HG03558 (cell line): ENCODE results near the gene CROCC.
"Not testable (repeated sequence)": the region's sequence is repeated elsewhere in the genome, so short reads cannot be mapped to it uniquely, and the experiment has no call there.

ENCODE experiments used
- ATAC-seq: cut with Tn5 transposase; IDR thresholded peaks from one replicate; pipeline ENCODE4 v1.9.1; 2021; ENCODE audit warnings: moderate number of reproducible peaks; ENCODE audit not compliant: unreplicated experiment; ENCODE audit errors: extremely low read depth

Gene CROCC

DNA sequence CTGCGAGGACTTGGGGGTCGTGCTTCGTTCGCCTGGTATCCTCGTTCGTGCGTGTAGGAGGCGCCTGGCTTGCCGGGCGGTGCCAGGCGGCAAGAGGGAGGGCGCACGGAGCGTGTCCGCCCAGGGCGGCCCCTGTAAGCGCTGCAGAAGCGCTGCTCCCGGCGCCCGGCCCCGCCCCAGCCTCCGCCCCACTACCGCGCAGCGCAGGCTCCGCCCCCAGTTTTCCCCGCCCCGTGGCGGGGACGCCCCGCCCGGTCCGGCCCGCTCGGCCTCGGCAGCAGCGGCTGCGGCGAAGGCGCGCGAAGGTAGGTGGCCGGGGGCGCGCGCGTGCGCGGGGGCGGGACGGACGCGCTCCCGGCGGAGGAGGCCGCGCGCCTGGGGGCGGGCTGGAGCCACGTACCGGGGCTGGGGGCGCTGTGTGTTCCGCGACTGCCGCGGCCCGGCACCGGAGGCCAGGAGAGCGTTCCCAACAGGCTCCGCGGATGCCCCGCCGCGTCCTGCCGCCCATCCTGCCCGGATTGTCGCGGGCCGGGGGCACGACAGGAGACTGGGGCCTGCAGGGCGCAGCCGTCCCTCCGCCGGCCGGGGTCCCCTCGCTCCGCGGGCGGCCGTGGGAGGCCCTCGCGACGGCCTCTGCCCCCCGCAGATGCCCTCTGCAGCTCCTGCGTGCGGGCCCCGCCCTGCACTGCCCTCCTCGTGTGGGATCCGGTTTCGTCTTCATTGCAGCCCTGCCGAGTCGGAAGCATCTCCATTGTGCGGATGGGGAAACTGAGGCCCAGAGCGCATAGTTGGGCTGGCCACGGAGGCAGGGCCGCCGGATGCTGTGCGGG, 7.7 kb upstream of the CROCC start:
- no peak for ATAC-seq

DNA sequence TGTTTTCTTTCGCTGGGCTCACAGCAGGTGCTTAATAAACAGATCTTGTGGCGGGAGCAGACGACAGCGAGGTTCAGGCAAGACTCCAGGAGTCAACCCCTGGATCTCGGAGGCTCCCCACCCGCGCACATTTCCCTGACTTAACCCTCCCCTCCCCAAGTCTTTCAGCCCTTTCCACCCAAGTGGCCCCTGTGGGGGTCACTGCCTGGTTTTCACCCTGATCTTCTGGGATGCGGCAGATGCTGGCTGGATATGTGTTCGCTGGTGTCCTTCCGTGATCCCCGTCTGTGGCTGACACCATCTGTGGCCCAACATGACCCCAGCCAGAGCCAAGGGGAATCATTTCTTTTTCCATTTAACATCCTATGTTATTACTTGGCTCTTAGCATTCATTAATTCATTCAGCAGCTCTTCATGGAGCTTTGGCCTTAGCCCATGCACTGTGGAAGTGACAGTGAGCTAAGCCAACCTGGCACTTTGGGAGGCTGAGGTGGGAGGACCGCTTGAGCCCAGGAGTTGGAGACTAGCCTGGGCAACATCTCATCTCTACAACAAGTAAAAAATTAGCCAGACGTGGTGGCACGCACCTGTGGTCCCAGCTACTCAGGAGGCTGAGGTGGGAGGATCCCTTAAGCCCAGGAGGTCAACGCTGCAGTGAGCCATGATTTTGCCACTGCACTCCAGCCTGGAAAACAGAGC, 6.7 kb upstream of the CROCC start:
- ATAC-seq = not testable (repeated sequence)

DNA sequence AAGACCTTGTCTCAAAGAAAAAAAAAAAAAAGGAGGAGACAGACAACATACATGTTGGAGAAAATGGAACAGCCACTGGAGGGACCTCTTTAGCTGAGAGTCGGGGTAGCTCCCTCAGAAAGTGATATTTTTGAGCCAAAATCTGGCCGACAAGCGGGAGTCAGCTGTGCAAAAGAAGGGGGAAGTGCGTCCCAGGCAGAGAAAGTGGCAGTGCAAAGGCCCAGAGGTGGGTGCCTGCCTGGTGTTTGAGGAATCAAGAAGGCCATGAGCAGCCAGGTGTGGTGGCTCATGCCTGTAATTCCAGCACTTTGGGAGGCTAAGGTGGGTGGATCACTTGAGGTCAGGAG, 6.1 kb upstream of the CROCC start:
- no peak for ATAC-seq

DNA sequence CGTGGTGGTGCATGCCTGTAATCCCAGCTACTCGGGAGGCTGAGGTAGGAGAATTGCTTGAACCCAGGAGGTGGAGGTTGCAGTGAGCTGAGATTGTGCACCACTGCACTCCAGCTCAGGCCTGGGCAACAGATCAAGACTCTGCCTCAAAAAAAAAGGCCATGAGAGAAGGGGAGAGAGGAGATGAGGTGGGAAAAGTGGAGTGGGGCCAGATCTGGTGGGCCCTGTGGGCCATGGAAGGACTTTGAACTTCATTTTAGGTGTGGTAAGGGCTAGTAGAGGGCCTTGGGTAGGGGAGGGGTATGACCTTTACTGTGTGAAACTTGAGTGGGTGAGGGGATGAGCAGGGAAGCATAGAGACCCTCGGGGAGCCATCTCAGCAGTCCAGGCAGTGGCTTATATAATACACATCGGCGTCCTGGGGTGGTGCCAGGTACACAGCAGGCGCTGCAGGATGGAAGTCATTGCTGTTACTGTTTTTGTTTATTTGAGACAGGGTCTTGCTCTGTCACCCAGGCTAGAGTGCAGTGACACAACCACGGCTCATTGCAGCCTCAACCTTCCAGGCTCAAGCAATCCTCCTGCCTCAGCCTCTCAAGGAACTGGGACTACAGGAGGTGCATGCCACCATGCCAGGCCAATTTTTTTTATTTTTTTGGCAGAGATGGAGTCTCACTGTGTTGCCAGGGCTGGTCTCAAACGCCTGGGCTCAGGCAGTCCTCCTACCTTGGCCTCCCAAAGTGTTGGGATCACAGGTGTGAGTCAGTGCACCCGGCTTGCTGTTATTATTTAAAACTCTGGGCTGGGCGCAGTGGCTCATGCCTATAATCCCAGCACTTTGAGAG, 5.5 kb upstream of the CROCC start:
- ATAC-seq = not testable (repeated sequence)

DNA sequence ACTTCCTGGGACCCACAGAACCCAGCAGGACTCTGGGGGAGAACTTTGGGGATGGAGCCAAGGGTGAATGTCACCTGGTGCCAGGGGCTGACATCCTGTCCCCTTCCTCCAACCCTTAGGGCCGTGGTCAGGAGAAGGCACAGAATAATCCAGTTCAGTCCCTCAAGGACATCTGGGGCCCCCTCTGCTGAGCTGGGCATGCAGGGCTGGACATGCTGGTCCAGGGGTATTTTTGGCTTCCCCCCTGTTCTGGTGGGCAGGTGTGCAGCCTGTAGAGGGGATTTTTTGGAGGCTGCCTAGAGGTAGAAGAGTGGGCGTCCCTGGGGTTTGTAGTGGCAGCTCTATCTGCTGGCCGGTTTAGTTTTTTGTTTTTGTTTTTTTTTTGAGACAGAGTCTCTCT, 3.4 kb upstream of the CROCC start:
- ATAC-seq = no peak

DNA sequence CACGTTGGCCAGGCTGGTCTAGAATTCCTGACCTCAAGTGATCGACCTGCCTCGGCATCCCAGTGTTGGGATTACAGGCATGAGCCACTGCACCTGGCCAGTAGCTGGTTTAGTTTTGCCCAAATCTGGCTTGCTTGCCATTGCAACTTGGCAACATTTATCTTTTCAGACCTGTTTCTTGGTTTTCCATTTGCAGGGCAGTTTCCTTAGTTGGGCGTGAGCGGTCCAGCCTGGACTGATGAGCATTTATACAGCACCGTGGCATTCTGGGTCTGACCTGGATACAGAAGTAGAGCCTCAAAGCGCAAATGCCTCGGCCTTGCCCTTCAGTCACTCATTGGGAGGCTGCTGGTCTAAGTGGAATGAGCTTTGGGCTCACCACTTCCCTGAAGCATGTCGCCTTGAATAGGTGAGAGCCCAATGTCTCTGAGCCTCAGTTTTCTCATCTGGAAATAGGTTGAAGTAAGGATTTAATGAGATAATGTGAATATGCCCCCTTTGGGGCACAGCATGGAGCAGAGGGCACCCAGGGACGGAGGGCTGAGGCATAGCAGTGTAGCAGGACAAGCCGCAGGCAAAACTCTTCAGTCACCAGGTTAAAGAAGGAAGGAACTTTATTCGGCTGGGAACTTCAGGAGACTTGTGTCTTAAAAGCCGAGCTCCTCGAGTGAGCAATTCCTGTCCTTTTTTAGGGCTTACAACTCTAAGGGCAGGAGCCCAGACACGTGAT, 2.6 kb upstream of the CROCC start:
- not testable (repeated sequence) for ATAC-seq

DNA sequence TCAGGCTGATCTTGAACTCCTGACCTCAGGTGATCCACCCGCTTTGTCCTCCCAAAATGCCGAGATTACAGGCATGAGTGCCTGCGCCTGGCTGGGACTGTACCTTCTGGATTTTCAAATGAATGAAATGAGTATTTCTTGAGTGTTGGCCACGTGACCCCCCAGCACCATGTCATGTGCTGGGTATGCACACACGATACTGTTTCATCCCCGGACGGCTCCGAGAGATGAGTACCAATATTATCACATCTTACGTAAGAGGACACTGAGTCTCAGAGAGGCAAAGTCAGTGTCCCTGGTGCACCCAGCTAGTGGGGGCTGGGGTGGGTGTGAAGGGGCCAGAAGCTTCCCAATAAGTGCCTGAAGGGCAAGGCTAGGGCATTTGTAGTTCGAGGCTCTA, 780 bp upstream of the CROCC start:
- ATAC-seq = no peak

DNA sequence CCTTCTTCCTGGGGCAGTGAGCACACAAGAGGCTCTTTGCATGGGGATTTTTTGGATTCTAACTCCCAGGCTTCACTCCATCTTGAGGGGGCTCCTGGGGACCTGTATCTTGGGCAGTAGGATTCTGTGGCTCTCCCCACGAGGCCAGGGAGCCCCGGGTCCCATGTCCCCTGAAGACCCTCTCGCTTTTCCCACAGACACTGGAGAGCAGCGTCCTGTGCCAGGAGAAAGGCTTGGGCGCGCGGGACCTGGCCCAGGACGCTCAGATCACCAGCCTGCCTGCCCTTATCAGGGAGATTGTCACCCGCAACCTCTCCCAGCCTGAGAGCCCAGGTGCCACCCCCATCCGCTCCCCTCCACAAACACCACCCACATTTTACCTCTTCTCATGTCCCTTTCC, 735 bp downstream of the CROCC start:
- no peak for ATAC-seq

DNA sequence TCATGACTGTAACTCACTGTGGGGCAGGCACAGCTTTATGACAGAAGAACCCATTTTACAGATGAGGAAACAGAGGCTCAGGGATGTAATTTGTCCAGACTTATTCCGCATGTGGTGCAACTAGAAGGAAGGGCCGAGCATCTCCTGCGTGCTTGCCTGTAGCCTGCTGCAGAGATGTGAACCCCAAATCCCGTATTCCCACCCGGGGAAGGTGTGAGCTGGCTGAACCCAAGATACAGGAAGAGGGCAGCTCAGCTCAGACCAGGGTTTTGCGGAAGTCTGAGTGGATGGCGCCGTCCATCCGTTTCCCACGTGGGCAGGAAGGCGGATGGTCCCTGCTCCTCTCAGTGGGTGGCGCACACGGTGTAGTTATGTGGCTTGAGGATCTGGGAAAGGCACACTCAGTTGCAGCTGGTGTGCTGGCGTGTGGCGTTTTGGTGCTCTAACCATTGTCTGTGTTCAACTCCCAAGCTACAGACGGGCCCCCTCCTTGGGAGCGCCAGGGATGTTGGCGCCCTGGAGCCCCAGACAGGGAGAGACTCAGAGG, 1.2 kb downstream of the CROCC start:
- ATAC-seq = no peak

DNA sequence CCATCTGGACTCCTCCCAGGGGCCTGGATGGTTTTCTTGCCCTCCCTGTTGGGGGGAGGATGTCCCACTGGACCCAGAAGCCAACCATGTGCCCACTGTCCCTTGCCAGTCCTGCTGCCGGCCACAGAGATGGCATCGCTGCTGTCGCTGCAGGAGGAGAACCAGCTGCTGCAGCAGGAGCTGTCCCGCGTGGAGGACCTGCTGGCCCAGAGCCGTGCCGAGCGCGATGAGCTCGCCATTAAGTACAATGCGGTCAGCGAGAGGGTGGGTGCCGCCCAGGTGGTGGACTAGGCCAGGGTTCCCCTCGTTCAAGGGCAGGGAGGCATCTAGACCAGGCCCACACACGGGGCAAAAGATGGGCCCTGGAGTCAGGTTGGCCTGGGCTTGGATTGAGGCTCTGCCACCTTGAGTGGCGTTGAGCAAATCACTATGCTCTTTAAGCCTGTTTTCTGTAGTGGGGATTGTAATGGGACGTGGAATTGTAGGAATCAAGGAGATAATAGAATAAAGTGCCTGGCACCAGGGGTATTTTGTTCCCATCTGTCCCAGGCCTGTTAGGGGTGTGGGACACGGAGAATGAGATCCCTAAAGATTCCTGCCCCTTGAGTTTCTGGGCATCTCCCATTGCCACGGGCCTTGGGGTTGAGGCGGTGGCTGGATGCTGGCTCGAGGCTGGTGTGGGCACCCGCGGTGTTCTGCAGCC, 2.6 kb downstream of the CROCC start:
- ATAC-seq = no peak

DNA sequence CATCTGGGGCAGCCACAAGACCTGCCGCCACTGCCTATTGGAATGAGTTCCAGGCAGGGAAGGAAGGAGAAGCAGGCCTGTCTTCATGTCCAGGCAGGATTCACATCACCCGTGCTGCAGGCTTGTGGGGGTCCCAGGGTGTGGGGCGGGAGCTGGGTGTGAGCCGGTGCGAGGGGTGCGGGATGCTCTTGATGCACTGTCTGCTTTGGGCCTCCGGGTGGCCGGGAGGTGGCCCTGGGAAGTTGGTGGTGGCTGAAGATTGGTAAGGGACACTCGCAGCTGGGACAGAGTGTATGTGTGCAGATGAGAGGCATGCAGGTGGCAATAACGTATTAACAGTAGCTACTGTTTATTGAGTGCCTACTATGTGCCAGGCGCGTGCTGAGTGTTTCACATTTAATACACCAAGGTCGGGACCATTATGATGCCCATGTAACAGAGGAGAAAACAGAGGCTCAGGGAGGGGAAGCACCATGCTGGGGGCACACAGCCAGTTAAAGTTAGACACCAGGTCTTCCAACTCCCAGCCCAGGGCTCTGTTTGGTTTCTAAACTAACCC, 3.3 kb downstream of the CROCC start:
- no peak for ATAC-seq

DNA sequence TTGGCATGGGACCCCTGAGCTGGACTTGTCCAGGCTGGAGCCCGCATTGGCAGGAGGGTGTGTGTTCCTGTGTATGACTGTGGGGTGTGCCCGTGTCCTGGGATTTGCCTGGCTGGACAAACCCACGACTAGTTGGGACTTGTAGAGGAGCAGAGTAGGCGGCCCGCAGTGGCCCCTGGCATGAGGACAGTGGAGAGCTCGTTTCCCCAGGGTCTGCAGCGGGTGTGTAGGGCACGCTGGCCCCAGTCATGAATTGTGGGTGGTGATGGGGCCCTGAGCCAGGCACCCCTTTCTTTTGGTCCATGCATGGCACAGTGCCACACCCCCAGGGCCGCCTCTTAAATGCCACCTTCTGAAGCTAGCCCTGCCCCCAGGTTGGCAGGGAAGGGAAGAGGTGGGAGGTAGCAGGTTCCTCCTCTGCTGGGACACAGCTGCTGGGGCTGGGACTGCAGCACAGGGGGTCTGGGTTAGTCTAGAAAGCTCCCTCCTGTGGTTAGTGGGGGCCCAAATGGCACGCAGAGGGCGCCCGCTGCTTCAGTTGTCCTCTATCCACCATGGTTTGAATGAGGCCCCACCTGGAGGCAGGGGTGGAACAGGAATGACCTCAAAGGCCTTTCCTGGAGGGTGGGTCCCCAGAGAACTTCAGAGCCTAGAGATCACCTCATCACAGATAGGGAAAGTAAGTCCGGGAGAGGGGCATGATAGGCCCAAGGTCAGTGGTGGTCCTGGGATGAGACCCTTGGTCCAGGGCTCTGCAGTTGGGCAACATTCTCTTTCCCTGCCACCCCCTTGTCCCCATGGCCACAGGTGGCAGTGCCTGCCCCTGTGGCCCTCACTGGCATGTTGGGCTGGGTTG, 4.1 kb downstream of the CROCC start:
- ATAC-seq = no peak

DNA sequence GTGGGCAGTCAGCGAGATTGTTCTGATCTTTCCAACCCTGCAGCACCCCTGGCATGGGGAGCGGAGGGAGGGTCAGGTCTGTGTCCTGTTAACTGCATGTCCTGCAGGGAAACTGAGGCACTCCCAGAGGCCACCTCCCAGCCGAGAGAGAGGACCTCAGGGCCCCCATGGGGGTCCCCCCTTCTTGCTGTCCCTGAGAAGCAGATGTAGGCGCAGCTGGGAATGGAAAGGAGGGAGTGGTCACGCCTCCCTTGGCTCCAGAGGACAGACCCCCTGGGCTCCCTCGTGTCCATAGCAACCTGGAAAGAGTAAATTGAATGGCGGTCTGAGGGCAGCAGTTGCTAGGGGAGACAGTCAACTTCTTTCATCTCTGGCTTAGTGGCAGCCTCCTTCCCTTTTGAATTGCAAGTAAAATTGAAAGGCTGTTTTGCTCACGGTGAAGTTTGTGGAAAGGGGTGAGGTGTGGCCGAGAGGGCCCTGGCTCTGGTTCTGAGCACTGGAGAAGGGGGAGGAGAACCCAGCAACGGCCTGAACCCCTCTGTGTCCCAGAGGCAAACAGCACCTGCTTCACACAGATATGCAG, 4.9 kb downstream of the CROCC start:
- no peak for ATAC-seq

DNA sequence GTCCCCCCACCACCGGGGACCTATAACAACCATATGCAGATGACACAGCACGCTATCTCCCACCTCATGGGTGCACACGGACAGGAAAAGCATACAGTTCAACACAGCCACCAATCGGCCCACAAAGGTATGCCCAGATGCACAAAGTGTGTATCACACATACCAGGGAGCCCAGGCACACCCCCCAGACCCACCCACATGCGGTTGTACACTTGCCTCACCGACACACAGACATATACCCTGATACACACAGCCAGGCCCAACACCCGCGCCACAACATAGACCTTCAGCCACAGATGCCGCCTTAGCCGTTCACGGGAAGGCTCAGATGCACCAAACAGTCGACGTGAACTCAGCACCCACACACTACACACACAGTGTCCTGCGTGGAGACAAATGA, 5.5 kb downstream of the CROCC start:
- ATAC-seq = no peak

DNA sequence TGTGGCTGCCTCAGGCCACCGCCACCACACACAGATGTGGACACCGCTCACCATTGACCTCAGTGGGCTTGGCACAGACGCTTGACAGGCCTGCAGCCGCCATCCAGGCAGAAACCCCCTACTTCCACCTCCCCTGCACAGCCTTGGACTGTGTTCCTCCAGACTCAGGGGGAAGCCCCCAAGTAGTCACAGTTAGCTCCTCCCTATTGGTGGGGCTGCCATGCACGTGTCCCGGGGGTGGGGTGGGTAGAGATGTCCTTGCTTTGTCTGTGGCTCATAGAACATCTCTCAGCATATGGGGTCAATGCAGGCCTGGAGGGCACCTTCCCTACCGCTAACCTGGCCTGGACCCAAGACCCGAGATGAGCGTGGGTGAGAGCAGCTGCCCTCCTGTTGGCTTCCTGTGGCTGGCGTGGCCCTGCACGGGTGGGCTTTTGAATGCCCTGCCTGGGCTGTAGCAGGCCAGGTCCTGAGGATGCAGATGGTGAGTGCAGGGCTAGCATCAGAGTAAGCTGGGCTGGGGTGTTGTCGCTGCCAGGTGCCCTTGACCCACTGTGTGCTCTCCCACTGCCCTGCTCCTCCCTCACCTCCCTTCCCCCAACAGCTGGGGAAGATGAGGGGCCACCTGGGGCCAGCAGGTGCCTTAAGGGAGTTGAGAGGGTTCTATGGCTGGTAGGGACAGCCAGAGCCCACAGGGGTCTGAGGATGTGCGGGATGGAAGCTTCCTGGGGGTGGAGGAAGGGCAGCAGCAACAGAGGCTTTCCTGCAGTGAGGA, 6.2 kb downstream of the CROCC start:
- no peak for ATAC-seq

DNA sequence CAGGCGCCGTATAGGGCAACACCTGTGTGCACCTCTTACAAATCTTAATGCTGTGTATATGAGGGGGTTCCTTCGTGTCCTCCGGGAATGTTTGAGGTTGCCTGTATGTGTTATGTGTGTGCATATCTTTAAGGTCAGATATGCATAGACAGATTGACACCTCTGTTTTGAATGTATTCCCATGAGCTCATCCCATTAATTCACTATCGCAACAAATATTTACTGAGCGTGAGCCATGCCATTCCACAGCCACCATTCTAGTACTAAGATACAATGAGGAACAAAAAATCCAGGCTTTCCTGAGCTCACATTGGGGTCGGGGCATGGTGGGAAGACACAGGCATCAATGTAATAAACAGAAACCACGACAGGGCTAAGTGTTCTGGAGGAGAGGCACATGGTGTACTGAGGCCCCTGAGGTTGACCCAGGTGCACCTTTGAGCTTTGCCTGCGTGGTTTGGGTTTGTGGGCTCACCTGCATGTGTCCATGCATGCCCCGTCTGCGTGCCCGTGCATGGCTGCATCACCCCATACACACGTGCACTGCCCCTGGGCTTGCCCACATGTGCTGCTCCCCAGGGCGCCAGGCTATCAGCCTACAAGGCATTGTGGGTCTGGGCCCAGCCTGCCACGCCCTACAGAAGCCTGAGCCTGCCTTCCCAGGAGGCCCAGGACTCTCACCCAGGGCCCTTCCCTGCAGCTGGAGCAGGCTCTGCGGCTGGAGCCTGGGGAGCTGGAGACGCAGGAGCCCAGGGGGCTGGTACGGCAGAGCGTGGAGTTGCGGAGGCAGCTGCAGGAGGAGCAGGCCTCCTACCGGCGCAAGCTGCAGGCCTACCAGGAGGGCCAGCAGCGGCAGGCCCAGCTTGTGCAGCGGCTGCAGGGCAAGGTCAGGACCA, 7.7 kb downstream of the CROCC start:
- not testable (repeated sequence) for ATAC-seq
